ENCODE results near the gene CAPN13.

The CAPN13 gene, protein sequence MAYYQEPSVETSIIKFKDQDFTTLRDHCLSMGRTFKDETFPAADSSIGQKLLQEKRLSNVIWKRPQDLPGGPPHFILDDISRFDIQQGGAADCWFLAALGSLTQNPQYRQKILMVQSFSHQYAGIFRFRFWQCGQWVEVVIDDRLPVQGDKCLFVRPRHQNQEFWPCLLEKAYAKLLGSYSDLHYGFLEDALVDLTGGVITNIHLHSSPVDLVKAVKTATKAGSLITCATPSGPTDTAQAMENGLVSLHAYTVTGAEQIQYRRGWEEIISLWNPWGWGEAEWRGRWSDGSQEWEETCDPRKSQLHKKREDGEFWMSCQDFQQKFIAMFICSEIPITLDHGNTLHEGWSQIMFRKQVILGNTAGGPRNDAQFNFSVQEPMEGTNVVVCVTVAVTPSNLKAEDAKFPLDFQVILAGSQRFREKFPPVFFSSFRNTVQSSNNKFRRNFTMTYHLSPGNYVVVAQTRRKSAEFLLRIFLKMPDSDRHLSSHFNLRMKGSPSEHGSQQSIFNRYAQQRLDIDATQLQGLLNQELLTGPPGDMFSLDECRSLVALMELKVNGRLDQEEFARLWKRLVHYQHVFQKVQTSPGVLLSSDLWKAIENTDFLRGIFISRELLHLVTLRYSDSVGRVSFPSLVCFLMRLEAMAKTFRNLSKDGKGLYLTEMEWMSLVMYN
- long read RNA-seq, donor 1, result 0 reads
- long read RNA-seq, donor 2, result 0 reads
- long read RNA-seq, donor 3, result 0 reads
- long read RNA-seq, donor 4, result 0 reads
- long read RNA-seq, donor 5, result 0 reads
- long read RNA-seq, donor 6, result 0 reads
- long read RNA-seq, donor 7, result 0 reads
- long read RNA-seq, donor 8, result 0 reads

DNA sequence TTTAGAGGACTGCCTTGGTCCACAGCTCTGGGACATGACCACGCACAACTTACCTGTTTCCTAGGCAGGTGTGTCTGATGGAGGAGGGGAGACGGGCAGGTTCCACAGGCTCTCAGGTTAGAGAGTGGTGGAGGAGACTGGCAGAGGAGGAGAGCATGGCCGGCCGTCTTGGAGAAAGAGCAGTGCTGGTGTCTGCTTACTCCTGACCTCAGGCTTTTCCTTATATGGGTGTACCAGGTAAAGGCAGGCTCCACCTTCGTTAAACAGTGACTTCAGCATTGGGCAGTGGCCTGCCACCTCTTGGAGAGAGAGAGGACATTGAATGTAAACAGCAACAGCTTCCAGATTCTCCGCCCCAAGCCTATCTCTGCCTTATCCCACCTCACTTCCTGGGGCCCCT is at the start of gene CAPN13:
CAPN13 (minus strand) TSS at position 198 of the 400 bp plus-strand sequence. CDS start 20,121 bp downstream, outside the sequence.
- peak; percentile 19 for DNase-seq

DNA sequence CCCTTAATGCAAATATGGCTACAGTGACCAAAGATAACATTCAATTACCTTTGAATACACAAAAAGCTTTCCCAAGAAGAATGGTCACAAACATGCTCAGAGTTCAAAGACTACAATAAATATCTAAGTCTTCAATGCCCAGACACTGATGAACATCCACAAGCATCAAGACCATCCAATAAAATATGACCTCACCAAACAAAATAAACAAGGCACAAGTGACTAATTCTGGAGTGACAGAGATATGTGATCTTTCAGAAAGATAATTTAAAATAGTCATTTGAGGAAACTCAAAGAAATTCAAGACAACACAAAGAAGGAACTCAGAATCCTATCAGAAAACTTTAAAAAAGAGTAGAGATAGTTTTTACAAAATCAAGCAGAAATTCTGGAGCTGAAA is 40.6 kb upstream of the CAPN13 start:
- no peak for DNase-seq

GRCh38 chr2:30847329-30847728 is 40.1 kb upstream of the CAPN13 start:
- no peak for DNase-seq

DNA sequence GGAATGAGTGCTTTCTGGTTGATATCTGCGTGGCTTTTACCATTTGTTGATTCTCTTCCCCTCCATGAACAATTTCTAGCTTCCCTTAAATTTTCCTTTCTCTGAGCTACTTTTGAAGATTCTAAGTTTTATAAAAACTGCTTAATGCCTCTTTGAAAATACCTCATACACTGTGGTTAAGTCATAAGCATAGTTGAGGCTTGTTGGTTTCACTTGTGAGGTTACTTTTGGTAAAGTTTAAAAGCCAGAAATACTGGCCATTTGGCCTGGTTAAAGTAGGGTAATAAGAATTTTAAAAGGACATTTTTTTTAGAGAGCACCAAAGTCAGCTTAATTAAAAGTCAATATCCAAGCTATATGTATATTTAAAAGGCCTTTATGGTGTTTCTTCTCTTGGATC is 21.3 kb upstream of the CAPN13 start:
- DNase-seq, result no peak

DNA sequence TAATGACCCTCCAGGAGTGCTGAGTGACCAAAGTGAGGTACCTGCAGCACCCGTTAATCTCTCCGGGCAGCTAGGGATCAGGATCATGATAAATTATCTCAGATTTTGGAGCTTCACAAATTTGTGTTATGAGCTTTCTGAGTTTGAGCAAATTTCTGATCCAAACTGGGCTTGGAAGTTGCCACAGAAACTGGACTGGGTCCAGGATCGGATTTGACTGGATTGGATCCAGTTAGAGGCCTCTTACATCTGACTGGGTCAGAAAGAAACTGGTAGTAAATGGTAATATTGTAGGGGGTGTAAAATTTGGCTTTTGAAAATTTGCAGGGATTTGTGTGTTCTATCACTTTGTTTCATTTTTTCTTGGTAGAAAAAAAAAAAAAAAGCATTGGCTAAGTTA is 19.7 kb upstream of the CAPN13 start:
- DNase-seq, result no peak

GRCh38 chr2:30826481-30826880 is 19.2 kb upstream of the CAPN13 start:
- no peak for DNase-seq

GRCh38 chr2:30823452-30823851 is 16.2 kb upstream of the CAPN13 start:
- DNase-seq, result no peak

GRCh38 chr2:30821960-30822359 is 14.7 kb upstream of the CAPN13 start:
- DNase-seq, result no peak

GRCh38 chr2:30820381-30821055 is 13.3 kb upstream of the CAPN13 start:
- no peak for DNase-seq

GRCh38 chr2:30809938-30810337 is 2.7 kb upstream of the CAPN13 start:
- no peak for DNase-seq

DNA sequence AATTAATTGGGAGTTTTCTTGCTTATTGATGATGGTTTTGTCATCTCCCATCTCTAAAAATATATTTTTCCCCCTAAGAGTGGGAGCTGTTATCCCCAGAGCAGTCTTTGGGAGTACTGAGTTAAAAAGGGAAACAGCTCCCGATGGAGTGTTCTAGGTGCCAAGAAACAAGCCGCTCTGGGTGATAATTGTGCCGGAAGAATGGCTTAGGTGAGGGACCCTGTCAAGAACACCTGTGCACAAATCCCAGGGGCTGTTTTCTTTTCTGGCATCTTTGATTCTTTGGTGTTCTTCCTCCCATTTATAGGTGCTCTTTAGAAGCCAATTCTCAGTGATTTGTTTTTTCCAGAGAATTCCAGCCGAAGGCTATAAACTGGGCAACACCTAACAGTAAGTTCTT is 1.4 kb upstream of the CAPN13 start:
- DNase-seq, result no peak

- no peak for DNase-seq
Observed at GRCh38 chr2:30803281-30803680, 4.0 kb downstream of the CAPN13 start.

GRCh38 chr2:30802611-30803010 is 4.6 kb downstream of the CAPN13 start:
- no peak for DNase-seq

GRCh38 chr2:30801821-30802455 is 5.3 kb downstream of the CAPN13 start:
- no peak for DNase-seq

DNA sequence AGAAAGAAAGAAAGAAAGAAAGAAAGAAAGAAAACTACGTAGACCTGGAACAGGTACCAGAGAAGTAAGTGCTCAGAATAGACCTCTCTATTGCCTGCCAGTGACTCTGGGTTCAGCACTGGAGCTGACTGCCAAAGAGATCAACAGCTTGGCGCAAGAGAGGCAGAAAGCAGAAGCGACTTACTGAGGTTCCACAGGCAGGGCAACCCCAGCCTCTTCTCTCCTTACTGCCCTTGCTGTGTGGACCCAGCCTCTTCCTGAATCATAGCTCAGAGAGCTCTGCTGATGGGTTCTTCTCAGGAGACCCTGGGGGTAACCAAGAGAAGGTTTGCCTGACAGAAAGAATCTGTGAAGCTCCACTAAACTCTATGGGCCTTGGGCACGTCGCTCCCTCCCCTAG is 7.1 kb downstream of the CAPN13 start:
- no peak for DNase-seq

DNA sequence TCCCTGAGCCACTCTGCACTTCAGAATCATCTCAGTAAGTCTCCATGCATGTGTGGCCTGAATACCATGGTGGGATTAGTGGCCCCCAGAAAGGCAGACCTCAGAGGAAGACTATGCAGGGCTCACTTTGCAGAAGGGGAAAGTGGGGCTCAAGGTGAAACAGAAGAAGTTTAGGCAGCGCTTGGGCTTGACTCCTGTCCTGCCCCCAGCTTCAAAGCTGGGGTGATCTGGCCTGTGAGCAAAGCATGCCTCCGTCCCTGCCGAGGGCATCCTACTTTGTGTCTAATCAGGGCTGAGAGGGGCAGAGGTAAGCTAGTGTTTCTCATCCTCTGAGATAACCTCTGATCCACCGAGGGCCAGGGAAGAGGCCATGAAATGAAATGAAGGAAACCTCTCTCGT is 7.9 kb downstream of the CAPN13 start:
- no peak for DNase-seq

DNA sequence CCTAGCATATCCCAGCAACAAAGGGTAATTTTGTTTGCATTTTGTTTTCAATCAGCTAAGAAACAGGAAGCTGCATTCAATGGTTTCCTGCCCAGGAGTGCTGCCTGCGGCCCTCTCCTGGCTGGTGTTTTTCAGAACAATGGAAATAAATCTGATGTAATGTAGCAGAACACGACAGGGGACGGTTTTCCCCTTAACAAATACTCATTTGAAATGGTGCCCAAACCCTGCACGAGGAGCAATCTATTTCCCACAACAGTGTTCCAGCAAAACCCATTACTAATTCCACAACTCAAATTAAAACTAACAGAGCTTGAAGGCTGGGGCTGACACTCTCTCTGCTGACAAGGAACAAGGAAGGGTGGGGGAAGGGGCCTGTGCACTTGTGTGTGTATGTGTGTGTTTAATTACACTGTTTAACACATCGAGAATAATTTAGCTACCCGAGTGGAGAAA is 8.7 kb downstream of the CAPN13 start:
- peak; percentile 44 for DNase-seq

DNA sequence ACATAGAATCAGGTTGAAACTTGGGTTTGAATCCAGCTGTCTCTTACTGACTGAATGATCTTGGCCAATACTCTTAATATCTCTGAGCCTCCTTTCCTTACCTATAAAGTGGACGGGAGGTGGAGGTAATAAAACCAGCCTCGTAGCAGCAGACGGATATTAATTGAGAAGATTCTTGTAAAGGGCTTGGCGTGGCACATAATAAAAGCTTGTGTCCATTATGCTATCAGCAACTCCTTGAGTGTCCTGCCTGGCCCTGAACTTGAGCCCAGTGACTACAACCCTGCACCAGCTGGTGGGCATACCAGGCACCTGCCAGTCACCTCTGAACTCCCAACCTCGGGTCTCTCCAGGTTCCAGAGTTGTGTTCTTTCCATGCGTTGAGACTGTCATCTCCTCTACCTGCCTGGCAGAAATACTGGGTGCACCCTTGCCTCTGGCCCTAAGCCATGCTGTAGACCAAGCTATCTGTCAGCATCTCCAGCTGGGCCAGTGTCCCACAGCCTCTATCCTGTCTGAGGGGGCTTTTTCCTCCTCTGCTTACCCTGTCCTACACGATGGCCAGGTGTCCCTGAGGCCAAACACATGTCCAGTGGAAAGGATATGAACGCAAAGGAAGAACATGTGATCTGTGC is 9.7 kb downstream of the CAPN13 start:
- DNase-seq, result no peak

DNA sequence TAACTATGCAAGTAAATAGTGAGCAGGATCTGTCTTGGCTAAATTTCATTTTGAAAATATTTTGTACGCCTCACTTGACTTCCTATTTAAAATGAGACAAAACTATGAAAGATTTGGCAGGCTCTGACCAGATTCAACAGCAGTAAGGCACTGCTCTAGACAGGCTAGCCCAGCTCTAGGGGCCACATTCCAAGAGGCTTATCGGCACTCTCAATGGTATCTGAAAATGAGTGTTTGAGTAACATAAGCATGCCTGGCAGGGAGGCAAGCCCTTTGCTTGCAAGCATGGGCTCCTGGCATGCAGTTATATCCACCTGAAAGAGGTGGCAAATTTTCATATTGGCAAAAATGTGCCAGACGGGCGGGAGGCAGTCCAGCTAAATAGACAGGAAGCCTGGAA is 10.5 kb downstream of the CAPN13 start:
- no peak for DNase-seq

GRCh38 chr2:30792521-30792920 is 14.7 kb downstream of the CAPN13 start:
- DNase-seq, result no peak

DNA sequence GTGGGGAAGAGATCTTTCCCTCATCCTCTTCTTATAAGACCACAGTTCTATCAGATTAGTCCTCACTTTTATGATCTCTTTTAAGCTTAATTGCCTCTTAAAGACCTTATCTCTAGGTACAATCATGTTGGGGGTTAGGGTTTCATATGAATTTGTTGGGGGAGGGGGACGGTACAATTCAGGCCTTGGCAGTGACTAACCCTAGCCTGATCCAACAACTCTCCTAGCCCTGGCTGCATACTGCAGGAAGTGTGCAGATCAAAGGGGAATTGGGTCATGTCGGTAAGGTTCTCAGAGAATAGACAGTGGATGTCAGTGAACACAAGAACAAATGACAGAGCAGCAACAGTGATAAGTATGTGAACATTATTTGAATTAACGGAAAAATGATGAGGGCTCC is 16.4 kb downstream of the CAPN13 start:
- no peak for DNase-seq

DNA sequence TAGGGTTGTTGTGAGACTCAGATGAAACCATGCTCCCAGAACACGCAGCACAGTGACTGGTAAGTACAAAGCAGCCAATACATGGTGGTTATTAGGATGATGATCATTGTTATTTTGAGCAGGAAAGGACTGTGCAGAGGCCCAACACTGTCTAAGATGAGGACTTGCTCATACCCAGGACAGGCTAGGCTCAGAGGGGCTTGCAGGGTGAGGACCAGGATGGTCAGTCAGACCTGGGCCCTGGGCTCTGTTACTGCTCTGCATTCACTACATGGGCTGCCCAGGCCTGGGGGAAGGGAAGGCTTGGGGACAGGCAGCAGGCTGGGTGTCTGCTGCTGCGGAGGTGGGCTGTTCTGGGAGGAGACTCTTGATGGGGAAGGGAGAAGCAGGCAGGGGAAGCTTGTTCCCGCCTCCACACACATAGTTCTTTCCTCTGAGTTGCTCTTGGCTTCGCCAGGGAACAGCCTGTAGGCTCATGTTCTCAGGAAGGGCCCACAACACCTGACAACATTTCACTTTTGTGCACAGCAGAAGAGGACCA is 17.5 kb downstream of the CAPN13 start:
- DNase-seq, result no peak

Measured in right kidney (tissue), 9 donors.